Measurements from ENCODE around the gene PRKD1.

DNA sequence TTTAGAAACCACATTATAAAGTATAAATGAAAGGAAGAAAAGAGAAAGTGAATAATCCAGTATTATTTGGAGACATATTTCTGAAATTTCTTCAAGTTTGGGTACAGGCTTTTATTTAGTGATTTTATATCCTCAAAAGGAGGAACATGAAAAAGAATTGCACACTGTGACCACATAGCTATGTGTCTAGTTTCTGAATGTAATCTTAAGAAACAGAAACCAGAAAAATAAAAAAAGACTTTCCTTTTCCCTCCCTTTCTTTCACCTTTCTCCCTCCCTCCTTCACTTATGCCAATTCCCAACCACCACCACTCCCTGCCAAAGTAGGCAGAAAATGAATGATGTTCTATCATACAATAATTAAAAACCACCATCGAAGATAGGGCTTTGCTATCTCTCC lies 189.6 kb downstream of the PRKD1 start:
- TF ChIP-seq, protein P1, sequence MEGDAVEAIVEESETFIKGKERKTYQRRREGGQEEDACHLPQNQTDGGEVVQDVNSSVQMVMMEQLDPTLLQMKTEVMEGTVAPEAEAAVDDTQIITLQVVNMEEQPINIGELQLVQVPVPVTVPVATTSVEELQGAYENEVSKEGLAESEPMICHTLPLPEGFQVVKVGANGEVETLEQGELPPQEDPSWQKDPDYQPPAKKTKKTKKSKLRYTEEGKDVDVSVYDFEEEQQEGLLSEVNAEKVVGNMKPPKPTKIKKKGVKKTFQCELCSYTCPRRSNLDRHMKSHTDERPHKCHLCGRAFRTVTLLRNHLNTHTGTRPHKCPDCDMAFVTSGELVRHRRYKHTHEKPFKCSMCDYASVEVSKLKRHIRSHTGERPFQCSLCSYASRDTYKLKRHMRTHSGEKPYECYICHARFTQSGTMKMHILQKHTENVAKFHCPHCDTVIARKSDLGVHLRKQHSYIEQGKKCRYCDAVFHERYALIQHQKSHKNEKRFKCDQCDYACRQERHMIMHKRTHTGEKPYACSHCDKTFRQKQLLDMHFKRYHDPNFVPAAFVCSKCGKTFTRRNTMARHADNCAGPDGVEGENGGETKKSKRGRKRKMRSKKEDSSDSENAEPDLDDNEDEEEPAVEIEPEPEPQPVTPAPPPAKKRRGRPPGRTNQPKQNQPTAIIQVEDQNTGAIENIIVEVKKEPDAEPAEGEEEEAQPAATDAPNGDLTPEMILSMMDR (IDR thresholded peaks at IDR 0.05) = no peak
- TF ChIP-seq POLR2A (IDR thresholded peaks at IDR 0.05) = no peak

Measured in right lobe of liver (tissue), 4 donors.